ENCODE measurements around the gene MCRIP2. TPM values are rescaled to one million over a fixed set of nuclear protein-coding genes. Genes with fewer than 3 reads are reported as not detected.

Gene MCRIP2
- total and polyA plus RNA-seq, 9 of the 15 experiments (the other 6 are each of a cell fraction or from before 2014, with no cell fraction given) = 0.80 to 120 (median 35.2) TPM

DNA sequence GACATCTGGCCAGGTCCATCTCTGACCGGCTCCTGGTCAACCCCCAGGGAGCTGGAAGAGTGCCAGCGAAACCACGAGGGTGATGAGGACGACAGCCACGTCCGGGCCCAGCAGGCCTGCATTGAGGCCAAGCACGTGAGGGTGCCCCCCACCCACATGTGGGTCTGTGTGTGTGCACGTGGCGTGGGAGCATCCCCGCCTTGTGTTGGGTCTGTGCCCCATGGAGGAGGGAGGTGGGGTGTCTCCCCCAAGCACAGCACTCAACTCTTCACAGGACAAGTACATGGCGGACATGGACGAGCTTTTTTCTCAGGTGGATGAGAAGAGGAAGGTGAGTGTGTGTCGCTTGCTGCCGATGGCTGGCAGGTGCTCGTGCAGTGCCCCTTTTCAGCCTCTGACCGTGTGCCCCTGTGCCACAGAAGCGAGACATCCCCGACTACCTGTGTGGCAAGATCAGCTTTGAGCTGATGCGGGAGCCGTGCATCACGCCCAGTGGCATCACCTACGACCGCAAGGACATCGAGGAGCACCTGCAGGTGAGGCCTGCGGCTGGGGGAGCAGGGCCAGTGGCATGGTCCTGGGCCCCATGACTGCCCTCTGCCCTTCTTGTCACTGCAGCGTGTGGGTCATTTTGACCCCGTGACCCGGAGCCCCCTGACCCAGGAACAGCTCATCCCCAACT, 40.3 kb downstream of the MCRIP2 start (continued):
- TF ChIP-seq, protein P1, sequence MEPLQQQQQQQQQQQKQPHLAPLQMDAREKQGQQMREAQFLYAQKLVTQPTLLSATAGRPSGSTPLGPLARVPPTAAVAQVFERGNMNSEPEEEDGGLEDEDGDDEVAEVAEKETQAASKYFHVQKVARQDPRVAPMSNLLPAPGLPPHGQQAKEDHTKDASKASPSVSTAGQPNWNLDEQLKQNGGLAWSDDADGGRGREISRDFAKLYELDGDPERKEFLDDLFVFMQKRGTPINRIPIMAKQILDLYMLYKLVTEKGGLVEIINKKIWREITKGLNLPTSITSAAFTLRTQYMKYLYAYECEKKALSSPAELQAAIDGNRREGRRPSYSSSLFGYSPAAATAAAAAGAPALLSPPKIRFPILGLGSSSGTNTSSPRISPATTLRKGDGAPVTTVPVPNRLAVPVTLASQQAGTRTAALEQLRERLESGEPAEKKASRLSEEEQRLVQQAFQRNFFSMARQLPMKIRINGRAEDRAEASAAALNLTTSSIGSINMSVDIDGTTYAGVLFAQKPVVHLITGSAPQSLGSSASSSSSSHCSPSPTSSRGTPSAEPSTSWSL (CRISPR knock-in tag; IDR thresholded peaks at IDR 0.05; ENCODE audit: borderline replicate concordance) = no peak
- TF ChIP-seq, protein P2, sequence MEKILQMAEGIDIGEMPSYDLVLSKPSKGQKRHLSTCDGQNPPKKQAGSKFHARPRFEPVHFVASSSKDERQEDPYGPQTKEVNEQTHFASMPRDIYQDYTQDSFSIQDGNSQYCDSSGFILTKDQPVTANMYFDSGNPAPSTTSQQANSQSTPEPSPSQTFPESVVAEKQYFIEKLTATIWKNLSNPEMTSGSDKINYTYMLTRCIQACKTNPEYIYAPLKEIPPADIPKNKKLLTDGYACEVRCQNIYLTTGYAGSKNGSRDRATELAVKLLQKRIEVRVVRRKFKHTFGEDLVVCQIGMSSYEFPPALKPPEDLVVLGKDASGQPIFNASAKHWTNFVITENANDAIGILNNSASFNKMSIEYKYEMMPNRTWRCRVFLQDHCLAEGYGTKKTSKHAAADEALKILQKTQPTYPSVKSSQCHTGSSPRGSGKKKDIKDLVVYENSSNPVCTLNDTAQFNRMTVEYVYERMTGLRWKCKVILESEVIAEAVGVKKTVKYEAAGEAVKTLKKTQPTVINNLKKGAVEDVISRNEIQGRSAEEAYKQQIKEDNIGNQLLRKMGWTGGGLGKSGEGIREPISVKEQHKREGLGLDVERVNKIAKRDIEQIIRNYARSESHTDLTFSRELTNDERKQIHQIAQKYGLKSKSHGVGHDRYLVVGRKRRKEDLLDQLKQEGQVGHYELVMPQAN (IDR thresholded peaks at IDR 0.05; ENCODE audit: borderline replicate concordance) = peak; percentile 61; the same call in 1 of the 2 replicates
- TF ChIP-seq KDM4B (IDR thresholded peaks at IDR 0.05; ENCODE audit: borderline replicate concordance in 2 of 2, low read depth in 1 of 2) (no peak), SIN3A (IDR thresholded peaks at IDR 0.05; ENCODE audit: borderline replicate concordance in 2 of 2, control insufficient read depth in 1 of 2, low read depth in 2 of 2, low read length in 2 of 2) (peak; percentile 22 to 71; a peak in 2 of 4 replicates), TEAD1 (CRISPR knock-in tag; IDR thresholded peaks at IDR 0.05) (0 out of 4 replicates have a peak, but pooled peaks of 1 of the 2 experiments have one; percentile 6)
- TF ChIP-seq, protein P3, sequence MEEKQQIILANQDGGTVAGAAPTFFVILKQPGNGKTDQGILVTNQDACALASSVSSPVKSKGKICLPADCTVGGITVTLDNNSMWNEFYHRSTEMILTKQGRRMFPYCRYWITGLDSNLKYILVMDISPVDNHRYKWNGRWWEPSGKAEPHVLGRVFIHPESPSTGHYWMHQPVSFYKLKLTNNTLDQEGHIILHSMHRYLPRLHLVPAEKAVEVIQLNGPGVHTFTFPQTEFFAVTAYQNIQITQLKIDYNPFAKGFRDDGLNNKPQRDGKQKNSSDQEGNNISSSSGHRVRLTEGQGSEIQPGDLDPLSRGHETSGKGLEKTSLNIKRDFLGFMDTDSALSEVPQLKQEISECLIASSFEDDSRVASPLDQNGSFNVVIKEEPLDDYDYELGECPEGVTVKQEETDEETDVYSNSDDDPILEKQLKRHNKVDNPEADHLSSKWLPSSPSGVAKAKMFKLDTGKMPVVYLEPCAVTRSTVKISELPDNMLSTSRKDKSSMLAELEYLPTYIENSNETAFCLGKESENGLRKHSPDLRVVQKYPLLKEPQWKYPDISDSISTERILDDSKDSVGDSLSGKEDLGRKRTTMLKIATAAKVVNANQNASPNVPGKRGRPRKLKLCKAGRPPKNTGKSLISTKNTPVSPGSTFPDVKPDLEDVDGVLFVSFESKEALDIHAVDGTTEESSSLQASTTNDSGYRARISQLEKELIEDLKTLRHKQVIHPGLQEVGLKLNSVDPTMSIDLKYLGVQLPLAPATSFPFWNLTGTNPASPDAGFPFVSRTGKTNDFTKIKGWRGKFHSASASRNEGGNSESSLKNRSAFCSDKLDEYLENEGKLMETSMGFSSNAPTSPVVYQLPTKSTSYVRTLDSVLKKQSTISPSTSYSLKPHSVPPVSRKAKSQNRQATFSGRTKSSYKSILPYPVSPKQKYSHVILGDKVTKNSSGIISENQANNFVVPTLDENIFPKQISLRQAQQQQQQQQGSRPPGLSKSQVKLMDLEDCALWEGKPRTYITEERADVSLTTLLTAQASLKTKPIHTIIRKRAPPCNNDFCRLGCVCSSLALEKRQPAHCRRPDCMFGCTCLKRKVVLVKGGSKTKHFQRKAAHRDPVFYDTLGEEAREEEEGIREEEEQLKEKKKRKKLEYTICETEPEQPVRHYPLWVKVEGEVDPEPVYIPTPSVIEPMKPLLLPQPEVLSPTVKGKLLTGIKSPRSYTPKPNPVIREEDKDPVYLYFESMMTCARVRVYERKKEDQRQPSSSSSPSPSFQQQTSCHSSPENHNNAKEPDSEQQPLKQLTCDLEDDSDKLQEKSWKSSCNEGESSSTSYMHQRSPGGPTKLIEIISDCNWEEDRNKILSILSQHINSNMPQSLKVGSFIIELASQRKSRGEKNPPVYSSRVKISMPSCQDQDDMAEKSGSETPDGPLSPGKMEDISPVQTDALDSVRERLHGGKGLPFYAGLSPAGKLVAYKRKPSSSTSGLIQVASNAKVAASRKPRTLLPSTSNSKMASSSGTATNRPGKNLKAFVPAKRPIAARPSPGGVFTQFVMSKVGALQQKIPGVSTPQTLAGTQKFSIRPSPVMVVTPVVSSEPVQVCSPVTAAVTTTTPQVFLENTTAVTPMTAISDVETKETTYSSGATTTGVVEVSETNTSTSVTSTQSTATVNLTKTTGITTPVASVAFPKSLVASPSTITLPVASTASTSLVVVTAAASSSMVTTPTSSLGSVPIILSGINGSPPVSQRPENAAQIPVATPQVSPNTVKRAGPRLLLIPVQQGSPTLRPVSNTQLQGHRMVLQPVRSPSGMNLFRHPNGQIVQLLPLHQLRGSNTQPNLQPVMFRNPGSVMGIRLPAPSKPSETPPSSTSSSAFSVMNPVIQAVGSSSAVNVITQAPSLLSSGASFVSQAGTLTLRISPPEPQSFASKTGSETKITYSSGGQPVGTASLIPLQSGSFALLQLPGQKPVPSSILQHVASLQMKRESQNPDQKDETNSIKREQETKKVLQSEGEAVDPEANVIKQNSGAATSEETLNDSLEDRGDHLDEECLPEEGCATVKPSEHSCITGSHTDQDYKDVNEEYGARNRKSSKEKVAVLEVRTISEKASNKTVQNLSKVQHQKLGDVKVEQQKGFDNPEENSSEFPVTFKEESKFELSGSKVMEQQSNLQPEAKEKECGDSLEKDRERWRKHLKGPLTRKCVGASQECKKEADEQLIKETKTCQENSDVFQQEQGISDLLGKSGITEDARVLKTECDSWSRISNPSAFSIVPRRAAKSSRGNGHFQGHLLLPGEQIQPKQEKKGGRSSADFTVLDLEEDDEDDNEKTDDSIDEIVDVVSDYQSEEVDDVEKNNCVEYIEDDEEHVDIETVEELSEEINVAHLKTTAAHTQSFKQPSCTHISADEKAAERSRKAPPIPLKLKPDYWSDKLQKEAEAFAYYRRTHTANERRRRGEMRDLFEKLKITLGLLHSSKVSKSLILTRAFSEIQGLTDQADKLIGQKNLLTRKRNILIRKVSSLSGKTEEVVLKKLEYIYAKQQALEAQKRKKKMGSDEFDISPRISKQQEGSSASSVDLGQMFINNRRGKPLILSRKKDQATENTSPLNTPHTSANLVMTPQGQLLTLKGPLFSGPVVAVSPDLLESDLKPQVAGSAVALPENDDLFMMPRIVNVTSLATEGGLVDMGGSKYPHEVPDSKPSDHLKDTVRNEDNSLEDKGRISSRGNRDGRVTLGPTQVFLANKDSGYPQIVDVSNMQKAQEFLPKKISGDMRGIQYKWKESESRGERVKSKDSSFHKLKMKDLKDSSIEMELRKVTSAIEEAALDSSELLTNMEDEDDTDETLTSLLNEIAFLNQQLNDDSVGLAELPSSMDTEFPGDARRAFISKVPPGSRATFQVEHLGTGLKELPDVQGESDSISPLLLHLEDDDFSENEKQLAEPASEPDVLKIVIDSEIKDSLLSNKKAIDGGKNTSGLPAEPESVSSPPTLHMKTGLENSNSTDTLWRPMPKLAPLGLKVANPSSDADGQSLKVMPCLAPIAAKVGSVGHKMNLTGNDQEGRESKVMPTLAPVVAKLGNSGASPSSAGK (IDR thresholded peaks at IDR 0.05) = peak; percentile 97
